Muscle of leg (tissue), 11 donors: Measurements from ENCODE around the gene ATAD3B. TPM values are rescaled to one million over a fixed set of nuclear protein-coding genes. Genes with fewer than 3 reads are reported as not detected.

Experiments
- DNase-seq: peaks from one replicate; pipeline ENCODE4 v3.0.0; 2013
- H3K27ac ChIP-seq: one replicate; pipeline ENCODE4 v1.5.1; 2013; ENCODE audit warnings: mild to moderate bottlenecking, low read length, control low read depth
- H3K27me3 ChIP-seq: one replicate; pipeline ENCODE4 v1.6.1; 2013; ENCODE audit warnings: low read length; ENCODE audit not compliant: control insufficient read depth, insufficient read depth
- H3K36me3 ChIP-seq: one replicate; pipeline ENCODE4 v1.6.1; 2013; ENCODE audit warnings: low read length; ENCODE audit not compliant: control insufficient read depth, insufficient read depth
- H3K4me1 ChIP-seq: one replicate; pipeline ENCODE4 v1.6.1; 2013; ENCODE audit warnings: low read length; ENCODE audit not compliant: control insufficient read depth, insufficient read depth
- H3K4me3 ChIP-seq: one replicate; pipeline ENCODE4 v1.5.1; 2013; ENCODE audit warnings: low read length, control low read depth
- H3K9me3 ChIP-seq: replicated peaks from 2 replicates; pipeline ENCODE4 v1.6.1; 2013; ENCODE audit warnings: low read depth, low read length; ENCODE audit not compliant: control insufficient read depth
- WGBS: methylation state at CpG from one replicate; pipeline ENCODE4 v1.1.5; 2013; ENCODE audit warnings: missing lambda C conversion rate; ENCODE audit not compliant: insufficient coverage; 5-methylcytosine and 5-hydroxymethylcytosine counted together
- polyA plus RNA-seq, 8 donors: library from polyadenylated mRNA; unstranded; fragments of 120-200 nt; gene quantifications; one replicate each; pipeline versions ENCODE4 v1.2.1 to v1.2.3, GENCODE V29; 2013; ENCODE audit warnings: inconsistent platforms in 1 of 8, low replicate concordance in 1 of 8; ENCODE audit not compliant: insufficient read length in 8 of 8, insufficient read depth in 1 of 8
- total RNA-seq: library from RNA; stranded (reverse); fragments of 120-200 nt; gene quantifications from one replicate; pipeline ENCODE4 v1.2.4, GENCODE V29; 2013

ATAD3B gene
- total and polyA plus RNA-seq, 9 donors, result 9.6 to 16.5 (median 13.9) TPM

DNA sequence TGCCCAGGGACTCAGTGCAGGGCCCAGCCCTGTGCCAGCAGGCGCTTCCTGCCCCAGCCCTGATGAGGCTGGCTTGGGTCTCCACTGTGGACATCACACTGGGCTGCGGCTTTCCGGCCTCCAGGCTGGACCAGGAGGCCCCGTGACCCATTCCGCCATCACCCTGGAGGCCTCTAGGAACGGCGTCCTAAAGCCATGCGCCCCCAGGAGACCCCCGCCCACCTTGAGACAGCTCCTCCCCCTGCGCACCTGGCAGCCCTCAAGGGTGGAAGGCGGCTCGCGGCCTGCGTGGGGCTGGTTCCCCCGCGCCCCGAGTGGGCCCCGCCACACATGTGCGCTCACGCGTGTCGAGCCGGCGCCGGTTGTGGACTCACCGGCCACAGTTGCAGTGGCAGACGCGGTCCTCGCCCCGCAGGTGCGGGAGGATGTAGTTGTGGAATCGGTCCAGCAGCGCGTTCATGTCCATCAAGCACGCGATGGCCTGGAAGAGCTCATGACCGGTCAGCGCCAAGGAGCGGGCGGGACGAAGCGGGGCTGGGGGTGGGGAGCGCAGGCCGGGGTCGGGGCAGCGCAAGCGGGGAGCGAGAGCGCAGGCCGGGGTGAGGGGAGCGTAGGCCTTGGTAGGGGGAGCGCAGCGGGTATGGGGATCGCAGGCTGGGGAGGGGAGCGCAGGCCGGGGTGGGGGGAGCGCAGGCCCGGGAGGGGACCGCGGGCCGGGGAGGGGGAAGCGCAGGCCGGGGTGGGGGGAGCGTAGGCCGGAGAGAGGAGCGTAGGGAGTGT, 67.9 kb downstream of the ATAD3B start:
- Histone ChIP-seq H3K36me3 (peaks cover 37% of the 10 kb centered on the region), H3K4me1 (peaks cover 29% of the 10 kb centered on the region), H3K27ac (no peak overlapping the region), H3K9me3 (no peaks in the 10 kb centered on the region), H3K4me3 (peak overlapping the region; percentile 44), H3K27me3 (no peaks in the 10 kb centered on the region)
- 7% methylated on average over 45 of the region's 66 CpGs for WGBS
- DNase-seq, result peak; percentile 70

DNA sequence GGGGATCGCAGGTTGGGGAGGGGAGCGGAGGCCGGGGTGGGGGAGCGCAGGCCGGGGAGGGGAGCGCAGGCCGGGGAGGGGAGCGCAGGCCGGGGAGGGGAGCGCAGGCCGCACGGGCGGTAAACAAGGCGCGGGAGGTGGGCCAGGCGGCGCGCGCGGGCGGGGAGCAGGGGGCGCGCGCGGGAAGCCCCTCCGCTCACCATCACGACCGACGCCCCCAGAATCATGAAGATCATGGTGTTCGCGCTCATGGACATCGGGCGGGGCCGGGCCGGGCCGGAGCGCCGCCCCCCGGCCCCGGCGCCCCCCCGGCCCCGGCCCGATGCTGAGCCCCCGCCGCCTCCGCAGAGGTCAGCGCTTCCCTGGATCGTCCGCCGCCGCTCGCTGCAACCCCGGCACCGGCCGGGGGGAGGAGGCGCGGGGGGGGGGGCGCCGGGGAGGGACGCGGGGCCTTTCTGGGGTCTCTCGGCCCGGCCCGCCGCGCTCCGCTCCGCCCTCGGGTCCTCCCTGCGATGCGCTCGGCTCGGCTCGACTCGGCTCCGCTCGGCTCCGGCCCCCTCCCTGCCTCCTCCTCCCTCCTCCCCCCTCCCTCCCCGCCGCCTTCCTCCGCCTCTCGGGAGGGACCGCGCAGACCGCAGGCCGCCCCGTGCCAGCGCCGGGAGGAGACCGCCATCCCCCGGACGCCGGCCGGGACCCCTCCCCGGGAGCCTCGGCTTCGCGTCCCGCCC, 68.7 kb downstream of the ATAD3B start, which contains the start of gene TMEM240:
Gene TMEM240, minus strand, starts transcription at position 535 of the 728 bp plus-strand sequence. Its CDS starts 278 bp downstream, at position 257.
- H3K27ac ChIP-seq, result no peak within 1 kb of the TSS
- H3K4me3 ChIP-seq, result peak within 1 kb of the TSS; percentile 44
- no peaks in the 10 kb centered on the region for H3K9me3 ChIP-seq
- peak; percentile 91 for DNase-seq
- H3K27me3 ChIP-seq, result no peaks in the 10 kb centered on the region
- peaks cover 37% of the 10 kb centered on the region for H3K36me3 ChIP-seq
- peaks cover 29% of the 10 kb centered on the region for H3K4me1 ChIP-seq
- 0% methylated on average over 49 of the region's 100 CpGs for WGBS

DNA sequence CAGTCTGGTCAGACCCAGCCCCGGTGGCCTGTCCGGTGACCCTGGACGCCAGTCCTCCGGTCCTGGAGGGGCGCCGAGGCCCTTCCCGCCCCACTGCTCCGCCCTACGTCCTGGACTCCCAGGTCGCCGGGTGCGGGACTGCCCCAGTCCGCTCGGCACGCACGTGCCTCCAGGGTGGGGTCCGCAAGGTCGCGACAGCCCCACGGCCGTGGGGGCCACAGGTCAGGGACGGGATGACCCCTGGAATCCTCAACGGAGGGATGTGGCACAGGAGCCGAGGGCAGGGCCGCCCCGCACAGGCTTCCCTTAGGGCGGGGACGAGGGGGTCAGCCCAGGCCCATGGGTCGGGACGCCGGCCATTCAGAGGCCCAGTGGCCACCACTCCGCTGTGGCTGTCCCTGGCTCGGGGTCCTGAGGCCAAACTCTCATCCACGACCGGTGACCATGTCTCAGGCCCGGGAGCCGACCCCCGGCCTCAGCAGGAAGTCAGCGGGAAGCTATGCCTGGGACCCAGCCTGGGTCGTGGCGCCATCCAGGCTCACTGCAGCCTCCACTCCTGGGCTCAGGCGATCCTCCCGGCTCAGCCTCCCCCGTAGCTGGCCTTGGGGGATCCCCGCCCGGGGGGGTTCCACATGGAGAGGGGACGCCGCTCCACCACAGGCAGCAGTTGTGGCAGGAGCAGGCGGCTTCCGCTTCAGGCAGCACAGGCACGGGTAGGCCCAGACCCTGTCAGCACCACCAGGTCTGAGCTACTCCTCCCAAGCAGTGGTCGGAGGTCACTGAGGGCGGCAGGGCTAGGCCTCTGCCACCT, 69.5 kb downstream of the ATAD3B start:
- no peaks in the 10 kb centered on the region for H3K27me3 ChIP-seq
- peaks cover 28% of the 10 kb centered on the region for H3K4me1 ChIP-seq
- 47% methylated on average over 51 of the region's 53 CpGs for WGBS
- H3K27ac ChIP-seq, result no peak overlapping the region
- H3K9me3 ChIP-seq, result no peaks in the 10 kb centered on the region
- peaks cover 37% of the 10 kb centered on the region for H3K36me3 ChIP-seq
- DNase-seq, result no peak
- peak overlapping the region; percentile 18 for H3K4me3 ChIP-seq

DNA sequence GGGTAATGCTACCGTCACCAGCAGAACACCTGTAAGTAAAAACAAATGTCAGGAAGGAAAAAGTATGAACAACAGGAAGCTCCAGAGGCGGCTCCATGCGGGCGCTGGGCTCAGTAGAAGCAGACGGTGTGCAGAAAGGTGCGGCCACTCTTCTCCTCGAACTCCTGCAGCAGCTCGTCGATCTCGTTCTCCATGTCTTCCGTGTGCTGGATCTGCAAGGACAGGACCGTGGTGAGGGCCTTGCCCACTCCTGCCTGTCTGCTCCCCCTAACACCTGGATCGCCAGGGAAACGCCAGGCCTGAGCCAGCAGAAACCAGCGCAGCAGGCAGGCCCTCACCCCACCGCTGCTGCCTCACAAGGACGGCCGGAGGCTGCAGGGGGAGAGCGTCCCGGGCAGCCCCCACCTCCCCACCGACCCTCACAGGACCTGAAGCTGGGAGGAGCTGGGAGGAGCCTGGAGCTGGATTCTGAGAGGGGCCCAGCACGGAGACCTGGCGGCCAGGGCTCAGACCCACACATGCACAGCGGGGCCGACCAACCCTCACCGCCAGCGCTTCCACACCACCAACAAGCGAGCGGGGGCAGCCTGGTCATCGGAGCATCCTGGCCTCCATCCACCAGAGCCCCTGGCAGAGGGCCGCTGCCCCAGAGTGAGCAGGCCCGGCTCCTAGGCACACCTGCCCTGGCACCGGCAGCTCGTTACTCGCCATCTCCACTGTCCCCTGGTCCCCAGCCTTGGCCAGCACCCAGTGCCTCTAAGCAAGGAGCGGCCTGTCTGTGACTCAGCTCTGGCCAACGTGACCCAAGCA, 70.6 kb downstream of the ATAD3B start:
- Histone ChIP-seq H3K36me3 (peaks cover 36% of the 10 kb centered on the region), H3K4me3 (no peak overlapping the region), H3K4me1 (peaks cover 19% of the 10 kb centered on the region), H3K27ac (no peak overlapping the region), H3K27me3 (no peaks in the 10 kb centered on the region), H3K9me3 (no peaks in the 10 kb centered on the region)
- WGBS, result 69% methylated on average over 28 of the region's 37 CpGs
- DNase-seq, result no peak

DNA sequence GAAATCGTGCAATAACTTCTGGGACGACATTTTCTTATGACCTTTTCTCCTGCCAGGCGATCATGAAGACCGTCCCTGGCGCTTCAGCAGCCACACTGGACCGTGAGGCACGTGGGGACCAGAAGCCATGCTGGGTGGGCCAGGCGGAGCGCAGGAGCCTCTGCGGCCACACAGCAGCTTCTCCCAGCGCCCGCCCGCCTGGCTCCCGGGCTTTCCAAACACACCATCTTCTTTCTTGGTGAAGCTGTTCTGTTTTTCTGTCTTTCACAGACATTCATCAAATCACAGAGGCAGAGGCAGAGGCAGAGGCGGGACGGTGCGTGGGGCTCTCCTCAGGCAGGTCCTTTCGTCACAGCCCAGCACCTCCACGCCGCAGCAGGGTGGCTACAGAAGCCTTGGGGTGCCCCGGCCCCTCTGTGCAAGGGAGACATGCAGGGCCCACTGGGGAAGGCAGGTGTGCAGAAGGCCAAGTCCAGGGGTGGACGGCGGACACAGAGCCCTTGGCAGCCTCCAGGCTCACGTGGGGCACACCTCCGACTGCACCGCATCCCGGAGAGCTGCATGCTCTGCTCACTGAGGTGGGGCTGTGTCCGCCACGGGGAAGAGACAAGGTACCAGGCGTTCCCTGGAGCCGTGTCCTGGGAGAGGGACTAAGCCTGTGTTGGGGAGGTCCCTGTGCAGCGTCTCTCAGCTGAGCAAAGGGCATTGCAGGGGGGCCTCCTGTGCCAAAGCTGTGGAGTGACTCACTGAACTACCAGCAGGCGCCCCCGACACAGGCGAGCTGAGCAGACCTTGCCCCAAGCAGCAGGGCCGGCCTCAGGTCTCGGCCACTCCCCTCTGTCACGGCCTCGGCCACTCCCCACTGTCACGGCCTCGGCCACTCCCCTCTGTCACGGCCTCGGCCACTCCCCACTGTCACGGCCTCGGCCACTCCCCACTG, 71.5 kb downstream of the ATAD3B start:
- Histone ChIP-seq H3K4me1 (peaks cover 17% of the 10 kb centered on the region), H3K9me3 (no peaks in the 10 kb centered on the region), H3K36me3 (peaks cover 29% of the 10 kb centered on the region), H3K27ac (no peak overlapping the region), H3K27me3 (no peaks in the 10 kb centered on the region), H3K4me3 (no peak overlapping the region)
- DNase-seq, result no peak
- 82% methylated on average over 41 of the region's 45 CpGs for WGBS

DNA sequence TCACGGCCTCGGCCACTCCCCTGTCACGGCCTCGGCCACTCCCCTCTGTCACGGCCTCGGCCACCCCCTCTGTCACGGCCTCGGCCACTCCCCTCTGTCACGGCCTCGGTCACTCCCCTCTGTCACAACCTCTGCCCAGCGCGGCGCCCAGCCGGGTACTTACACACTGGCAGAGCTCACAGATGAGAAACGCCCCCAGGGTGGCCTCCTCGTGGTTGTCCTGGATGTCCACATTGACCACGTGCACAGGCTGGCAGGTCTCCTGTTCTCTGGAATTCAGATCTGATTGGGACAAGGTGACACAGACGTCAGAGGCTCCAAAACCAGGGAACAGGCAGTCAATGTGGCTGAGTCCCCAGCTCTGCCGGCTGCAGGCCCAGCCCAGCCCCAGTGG, 72.1 kb downstream of the ATAD3B start:
- DNase-seq, result no peak

DNA sequence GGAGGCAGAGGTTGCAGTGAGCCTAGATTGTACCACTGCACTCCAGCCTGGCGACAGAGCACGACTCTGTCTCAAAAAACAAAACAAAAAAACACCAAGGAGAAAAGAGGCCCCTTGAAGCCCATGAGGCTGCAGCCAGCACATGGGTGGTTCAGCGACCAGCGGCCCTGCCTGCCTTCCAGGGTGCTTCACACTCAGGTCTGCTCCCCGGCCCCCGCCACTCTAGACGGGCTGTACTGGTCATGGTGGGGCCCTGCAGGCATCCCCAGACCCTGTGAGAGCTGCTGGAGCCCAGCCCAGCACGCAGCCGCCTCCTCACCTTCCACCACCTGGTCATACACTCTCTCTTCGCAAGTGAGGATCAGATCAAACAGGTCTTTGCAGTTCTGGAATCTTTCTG, 73.0 kb downstream of the ATAD3B start:
- Histone ChIP-seq H3K27me3 (no peaks in the 10 kb centered on the region), H3K4me1 (peaks cover 9% of the 10 kb centered on the region), H3K4me3 (no peak overlapping the region), H3K9me3 (no peaks in the 10 kb centered on the region), H3K36me3 (peaks cover 23% of the 10 kb centered on the region), H3K27ac (no peak overlapping the region)
- DNase-seq, result no peak
- 59% methylated on average over 8 of the region's 10 CpGs for WGBS

More for the DNA sequence above, 72.1 kb downstream of the ATAD3B start:
- peaks cover 23% of the 10 kb centered on the region for H3K36me3 ChIP-seq
- H3K27ac ChIP-seq, result no peak overlapping the region
- no peaks in the 10 kb centered on the region for H3K9me3 ChIP-seq
- peaks cover 17% of the 10 kb centered on the region for H3K4me1 ChIP-seq
- WGBS, result 76% methylated on average over 19 of the region's 19 CpGs
- H3K4me3 ChIP-seq, result no peak overlapping the region
- no peaks in the 10 kb centered on the region for H3K27me3 ChIP-seq
